Adrenal gland (tissue), 12 donors: ENCODE measurements around the gene TEDC1. TPM values are rescaled to one million over a fixed set of nuclear protein-coding genes. Genes with fewer than 3 reads are reported as not detected.
A peak's percentile ranks its signal among the peaks of the same experiment; 100 is the strongest.

Source experiments
- DNase-seq, 7 donors: peaks; one replicate each; pipeline ENCODE4 v3.0.0-alpha.2; 2019 to 2020
- H3K27ac ChIP-seq, 5 donors: fragments of 200-600 bp; sonication (generic) in 4 of 5; 1 replicate in 3 of 5; 2 replicates in 2 of 5; pipeline versions ENCODE4 v1.5.1 to v1.8.0; 2016 to 2020; ENCODE audit warnings: mild to moderate bottlenecking in 1 of 5
- H3K27me3 ChIP-seq: fragments of 200-600 bp; 2 replicates; pipeline ENCODE4 v1.8.0; 2021
- H3K36me3 ChIP-seq, 2 donors: fragments of 200-600 bp; replicated peaks in 1 of 2; 1 replicate in 1 of 2; 2 replicates in 1 of 2; pipeline versions ENCODE4 v1.5.1 to v1.8.0; 2018 to 2022
- H3K4me1 ChIP-seq, 2 donors: fragments of 200-600 bp; replicated peaks in 1 of 2; 1 replicate in 1 of 2; 2 replicates in 1 of 2; pipeline versions ENCODE4 v1.5.1 to v1.8.0; 2018 to 2021
- H3K4me3 ChIP-seq, 4 donors: fragments of 200-600 bp; sonication (generic) in 3 of 4; one replicate each; pipeline ENCODE4 v1.5.1; 2016 to 2018
- H3K9me3 ChIP-seq, 3 donors: fragments of 200-600 bp; sonication (generic) in 1 of 3; replicated peaks in 1 of 3; 1 replicate in 2 of 3; 2 replicates in 1 of 3; pipeline versions ENCODE4 v1.5.1 to v1.8.0; 2016 to 2021
- POLR2A ChIP-seq, 2 donors: fragments of 450-650 bp; IDR thresholded peaks; one replicate each; pipeline ENCODE4 v1.6.1; 2017; ENCODE audit warnings: antibody characterized with exemption in 2 of 2, mild to moderate bottlenecking in 2 of 2, moderate library complexity in 1 of 2
- WGBS, 4 donors: extraction: QIAGEN DNeasy Blood & Tissue Kit in 2 of 4; methylation state at CpG; one replicate each; pipeline versions ENCODE4 v1.1.5 to v1.1.7; 2013 to 2017; 5-methylcytosine and 5-hydroxymethylcytosine counted together
- intact Hi-C, 2 donors: fragments of 100-400 bp; cut with DNase I; formaldehyde crosslinking; loops; one replicate each; pipeline versions ENCODE4 v1.14.1 to v1.15.0; 2022 to 2023
- polyA plus RNA-seq, 3 donors: library from polyadenylated mRNA; stranded (reverse); fragments of 200-250 nt in 2 of 3; fragments of 350-450 nt in 1 of 3; fragmentation: Illumina TruSeq in 1 of 3; extraction: RNeasy Lipid Tissue Mini Kit (QIAGEN cat#74804) in 1 of 3; gene quantifications; one replicate each; pipeline ENCODE4 v1.2.3, GENCODE V29; 2013 to 2014
- total RNA-seq, 9 donors: library from RNA; depleted of rRNA in 4 of 9; stranded (reverse); fragments of >200 nt in 4 of 9; fragments of 120-200 nt in 1 of 9; fragmentation: NEBNext Ultra II Directional in 1 of 9; extraction: Animal tissue kit (Norgen Biotek cat#: 25700) in 1 of 9; gene quantifications; one replicate each; pipeline versions ENCODE4 v1.1.0 to v1.2.4, GENCODE V29; 2013 to 2023
- TF ChIP-seq, protein P1 (sequence below), 6 experiments: fragments of 450-650 bp in 4 of 6; fragments of 200-600 bp in 2 of 6; sonication (generic) in 1 of 6; IDR thresholded peaks; 1 replicate in 5 of 6; 2 replicates in 1 of 6; pipeline versions ENCODE4 v1.5.1 to v1.8.0; 2016 to 2021; ENCODE audit warnings: antibody characterized with exemption in 6 of 6, mild to moderate bottlenecking in 2 of 6, moderate library complexity in 1 of 6
- donor health status: healthy with polysubstance abuse.
- donor health status: Bipolar disorder and iron deficiency.
- donor health status: DM: yes; HTN: yes; CAD: no.
- donor health status: DM: no; HTN: no; CAD: no.
- donor health status: DM: no; HTN: no; CAD: no.
- donor health status: DM: yes; HTN: yes; CAD: no.

The TEDC1 gene
- total and polyA plus RNA-seq, 12 donors = 0.24 to 19.1 (median 3.4) TPM

DNA sequence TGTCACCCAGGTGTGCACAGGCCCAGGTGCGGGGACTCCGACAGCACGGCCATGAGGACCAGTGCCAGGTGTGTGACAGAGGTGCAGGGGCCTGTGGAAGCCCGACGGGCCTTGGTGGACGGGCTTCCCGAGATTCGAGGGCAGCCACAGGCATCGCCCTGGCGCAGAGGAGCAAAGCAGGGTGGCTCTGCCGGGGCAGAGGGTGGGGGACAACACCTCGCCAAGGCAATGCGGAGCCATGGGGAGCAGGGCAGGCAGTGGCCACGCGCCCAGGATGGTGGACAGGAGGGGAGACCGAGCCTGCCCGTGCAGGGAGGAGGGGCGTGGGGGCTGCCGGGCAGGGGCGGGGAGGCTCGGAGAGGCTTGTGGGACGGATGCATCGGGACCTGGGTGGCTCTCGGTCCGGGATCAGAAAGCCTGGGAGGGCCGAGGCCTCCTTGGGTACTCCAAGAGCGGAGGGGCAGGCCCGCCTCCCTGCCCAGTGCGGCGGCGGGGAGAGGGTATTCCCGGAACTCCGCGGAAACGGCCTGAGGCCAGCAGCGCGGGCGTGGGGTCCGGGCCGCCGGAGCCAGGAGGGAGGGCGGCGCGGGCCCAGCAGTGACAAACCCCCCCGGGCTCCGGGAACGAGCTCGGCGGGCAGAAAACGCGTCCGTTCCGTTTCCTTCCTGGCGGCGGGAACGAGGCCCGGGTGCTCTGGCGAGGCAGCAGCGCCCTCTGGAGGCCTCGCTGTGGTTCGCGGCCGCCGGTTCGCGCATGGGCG is 37.0 kb downstream of the TEDC1 start:
- peaks cover 15 to 32% of the 10 kb centered on the region in 2 donors for H3K4me1 ChIP-seq
- H3K4me3 ChIP-seq = peak overlapping the region in 2 of 4 donors; percentile 43 to 66
- peak overlapping the region in 2 of 5 donors; percentile 29 to 30 for H3K27ac ChIP-seq
- 0 to 37% (median 7%) methylated on average over 5 to 67 of the region's 67 CpGs for WGBS, 4 donors
- no peaks in the 10 kb centered on the region for H3K9me3 ChIP-seq
- intact Hi-C loops = loop anchor here in 1 of 2 donors (5.0 kb wide), 1 partner anchor 156 kb away; no protein-coding TSS in a partner anchor
- H3K27me3 ChIP-seq = peaks cover 18% of the 10 kb centered on the region
- no peaks in the 10 kb centered on the region for H3K36me3 ChIP-seq
- DNase-seq = peak; percentile 60 to 86 (median 77)
- peak in 1 of 2 donors; percentile 13 for TF ChIP-seq POLR2A (IDR thresholded peaks at IDR 0.05)
- TF ChIP-seq, protein P1, sequence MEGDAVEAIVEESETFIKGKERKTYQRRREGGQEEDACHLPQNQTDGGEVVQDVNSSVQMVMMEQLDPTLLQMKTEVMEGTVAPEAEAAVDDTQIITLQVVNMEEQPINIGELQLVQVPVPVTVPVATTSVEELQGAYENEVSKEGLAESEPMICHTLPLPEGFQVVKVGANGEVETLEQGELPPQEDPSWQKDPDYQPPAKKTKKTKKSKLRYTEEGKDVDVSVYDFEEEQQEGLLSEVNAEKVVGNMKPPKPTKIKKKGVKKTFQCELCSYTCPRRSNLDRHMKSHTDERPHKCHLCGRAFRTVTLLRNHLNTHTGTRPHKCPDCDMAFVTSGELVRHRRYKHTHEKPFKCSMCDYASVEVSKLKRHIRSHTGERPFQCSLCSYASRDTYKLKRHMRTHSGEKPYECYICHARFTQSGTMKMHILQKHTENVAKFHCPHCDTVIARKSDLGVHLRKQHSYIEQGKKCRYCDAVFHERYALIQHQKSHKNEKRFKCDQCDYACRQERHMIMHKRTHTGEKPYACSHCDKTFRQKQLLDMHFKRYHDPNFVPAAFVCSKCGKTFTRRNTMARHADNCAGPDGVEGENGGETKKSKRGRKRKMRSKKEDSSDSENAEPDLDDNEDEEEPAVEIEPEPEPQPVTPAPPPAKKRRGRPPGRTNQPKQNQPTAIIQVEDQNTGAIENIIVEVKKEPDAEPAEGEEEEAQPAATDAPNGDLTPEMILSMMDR (IDR thresholded peaks at IDR 0.05) = peak; percentile 51 to 92 (median 78)

GRCh38 chr14:105528586-105529318 is 37.7 kb downstream of the TEDC1 start:
- Histone ChIP-seq H3K27me3 (peaks cover 18% of the 10 kb centered on the region), H3K27ac (no peak overlapping the region), H3K4me3 (peak overlapping the region in 2 of 4 donors; percentile 43 to 66), H3K36me3 (no peaks in the 10 kb centered on the region), H3K9me3 (no peaks in the 10 kb centered on the region), H3K4me1 (peaks cover 15 to 32% of the 10 kb centered on the region in 2 donors)
- WGBS, 4 donors = 10 to 17% (median 13%) methylated on average over 65 to 89 of the region's 89 CpGs; no CpG with 5 or more reads in 1 of the 4 donors
- no peak for TF ChIP-seq POLR2A (IDR thresholded peaks at IDR 0.05)
- TF ChIP-seq, protein P1 (IDR thresholded peaks at IDR 0.05) = peak in 1 of 6 experiments; percentile 39
- no peak for DNase-seq
- intact Hi-C loops = loop anchor here in 1 of 2 donors (5.0 kb wide), 1 partner anchor 156 kb away; no protein-coding TSS in a partner anchor

GRCh38 chr14:105529319-105529568 is 38.2 kb downstream of the TEDC1 start:
- H3K36me3 ChIP-seq = no peaks in the 10 kb centered on the region
- H3K4me3 ChIP-seq = no peak overlapping the region
- no peak for DNase-seq
- TF ChIP-seq POLR2A (IDR thresholded peaks at IDR 0.05) = no peak
- TF ChIP-seq, protein P1 (IDR thresholded peaks at IDR 0.05) = no peak
- peaks cover 15 to 32% of the 10 kb centered on the region in 2 donors for H3K4me1 ChIP-seq
- no peaks in the 10 kb centered on the region for H3K9me3 ChIP-seq
- WGBS, 4 donors = 6 to 20% (median 14%) methylated on average over 3 to 24 of the region's 24 CpGs; no CpG with 5 or more reads in 1 of the 4 donors
- no peak overlapping the region for H3K27ac ChIP-seq
- intact Hi-C loops = loop anchor here in 1 of 2 donors (5.0 kb wide), 1 partner anchor 157 kb away; no protein-coding TSS in a partner anchor
- peaks cover 18% of the 10 kb centered on the region for H3K27me3 ChIP-seq
